TTC549 (cell line): ENCODE data around the gene ODAD3.

Experiments
- FAIRE-seq: peaks from 2 replicates; lab custom pipeline; 2012; peaks lifted over from hg19 to GRCh38; lab: Jason Lieb, UNC

The ODAD3 gene

DNA sequence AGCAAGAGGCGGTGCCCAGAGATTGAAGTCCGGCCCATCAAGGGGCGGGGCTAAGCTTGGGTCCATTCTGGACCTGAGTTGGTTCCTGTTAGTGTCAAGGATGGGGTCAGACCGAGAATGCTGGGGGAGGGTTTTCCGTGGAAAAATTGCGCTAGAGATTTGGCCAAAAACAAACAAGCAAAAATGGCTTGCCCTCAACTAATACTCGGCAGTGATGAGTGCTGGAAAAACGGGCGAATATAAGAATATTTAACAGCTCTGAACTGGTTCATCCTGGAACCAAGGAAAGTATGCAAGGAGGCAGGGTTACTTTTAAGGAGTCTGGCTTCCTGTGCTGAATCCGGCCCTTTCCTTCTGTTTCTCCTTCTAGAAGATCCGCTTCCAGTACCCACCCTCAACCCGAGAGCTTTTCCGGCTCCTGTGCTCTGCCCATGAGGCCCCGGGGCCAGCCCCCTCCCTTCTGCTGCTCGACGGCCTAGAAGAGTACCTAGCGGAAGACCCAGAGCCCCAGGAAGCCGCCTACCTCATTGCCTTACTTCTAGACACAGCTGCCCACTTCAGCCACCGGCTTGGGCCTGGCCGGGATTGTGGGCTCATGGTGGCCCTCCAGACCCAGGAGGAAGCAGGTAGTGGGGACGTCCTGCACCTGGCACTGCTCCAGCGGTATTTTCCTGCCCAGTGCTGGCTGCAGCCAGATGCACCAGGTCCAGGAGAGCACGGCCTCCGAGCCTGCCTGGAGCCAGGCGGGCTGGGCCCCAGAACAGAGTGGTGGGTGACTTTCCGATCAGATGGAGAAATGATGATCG lies 59.6 kb downstream of the ODAD3 start:
- no peak for FAIRE-seq

DNA sequence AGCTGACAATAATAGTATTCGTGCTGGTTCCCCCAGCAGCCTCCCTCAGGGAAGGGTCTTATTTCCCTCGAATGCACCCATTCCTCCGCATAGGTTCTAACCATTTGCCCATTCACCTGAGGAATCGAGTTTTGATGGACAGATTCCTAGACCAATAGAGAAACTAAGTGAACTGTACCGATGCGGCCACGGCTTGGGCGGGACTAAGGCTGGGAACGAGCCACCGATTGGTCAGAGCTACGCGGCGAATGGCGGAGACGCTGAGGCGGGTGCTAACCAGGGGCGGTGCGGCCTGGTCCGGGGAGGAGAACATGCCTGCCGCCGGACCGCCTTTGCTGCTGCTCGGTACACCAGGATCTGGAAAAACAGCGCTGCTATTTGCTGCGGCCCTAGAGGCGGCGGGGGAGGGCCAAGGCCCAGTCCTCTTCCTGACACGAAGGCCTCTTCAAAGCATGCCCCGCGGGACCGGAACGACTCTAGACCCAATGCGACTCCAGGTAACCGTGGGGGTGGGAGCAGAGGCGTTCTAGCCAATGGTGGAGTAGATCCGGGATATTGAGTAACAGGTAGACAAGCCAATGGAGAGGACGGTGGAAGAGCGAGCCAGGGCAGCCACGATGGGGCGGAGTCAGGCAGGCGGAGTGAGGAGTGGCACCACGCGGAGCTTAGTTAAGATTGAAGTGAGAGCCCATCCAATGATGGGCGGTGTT lies 60.3 kb downstream of the ODAD3 start, which contains the start of gene SWSAP1:
Gene SWSAP1, plus strand, starts transcription at position 234 of the 710 bp plus-strand sequence. Its CDS starts 15 bp downstream, at position 249.
- peak; percentile 96 for FAIRE-seq

DNA sequence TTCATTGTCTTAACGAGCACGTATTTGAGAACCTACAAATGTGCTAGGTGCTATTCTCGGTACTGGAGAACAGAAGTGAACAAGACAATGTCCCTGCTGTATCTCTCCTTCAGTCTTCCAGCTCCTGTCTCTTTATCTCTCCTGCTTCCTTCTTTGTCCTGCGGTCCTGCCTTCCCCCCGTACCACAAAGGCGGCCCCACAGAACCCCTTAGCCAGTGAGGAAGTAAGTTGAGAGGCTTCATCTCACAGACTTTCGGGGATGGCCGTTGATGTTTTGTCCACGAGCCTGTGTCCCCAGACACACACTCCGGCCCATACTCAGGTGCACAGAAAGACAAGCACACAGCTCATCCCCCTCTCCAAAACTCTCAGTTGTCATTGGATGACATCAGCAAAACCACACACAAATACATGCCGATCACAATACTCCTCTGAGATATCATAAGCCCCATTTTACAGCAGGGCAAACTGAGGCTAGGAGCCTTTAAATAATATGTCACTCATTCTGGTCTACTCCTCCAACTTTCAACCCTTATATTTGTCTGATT lies 61.0 kb downstream of the ODAD3 start:
- FAIRE-seq = no peak

DNA sequence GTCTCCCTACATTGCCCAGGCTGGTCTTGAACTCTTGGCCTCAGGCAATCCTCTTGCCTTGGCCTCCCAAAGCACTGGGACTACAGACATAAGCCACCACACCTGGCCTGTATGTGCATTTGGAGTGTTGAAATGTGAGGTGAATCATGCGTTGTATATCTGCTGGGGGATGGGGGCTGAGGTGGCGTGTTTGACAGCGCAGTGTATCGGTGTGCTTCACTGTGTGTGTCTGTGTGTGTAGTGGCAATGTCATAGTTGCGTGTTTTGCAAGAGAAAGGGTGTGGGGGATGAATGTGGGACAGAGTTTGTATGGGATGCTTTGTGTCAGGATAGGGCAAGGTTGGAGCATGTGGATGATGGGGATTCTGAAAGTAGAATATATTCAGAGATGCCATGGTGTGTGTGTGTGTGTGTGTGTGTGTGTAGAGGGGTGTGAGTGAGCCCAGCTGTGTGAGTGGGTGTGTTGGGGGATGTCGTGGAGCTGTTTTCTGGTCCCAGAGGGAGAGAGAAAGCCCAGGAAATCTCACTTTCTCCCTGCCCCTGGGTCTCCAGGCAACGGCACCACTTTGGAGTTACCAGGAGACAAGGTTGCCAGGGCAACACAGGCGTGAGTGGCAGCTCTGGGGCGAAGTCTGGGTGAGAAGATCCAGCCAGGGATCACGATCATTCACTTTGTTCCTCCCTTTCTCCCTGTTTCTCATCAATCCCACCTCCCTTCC lies 61.6 kb downstream of the ODAD3 start:
- FAIRE-seq = no peak

DNA sequence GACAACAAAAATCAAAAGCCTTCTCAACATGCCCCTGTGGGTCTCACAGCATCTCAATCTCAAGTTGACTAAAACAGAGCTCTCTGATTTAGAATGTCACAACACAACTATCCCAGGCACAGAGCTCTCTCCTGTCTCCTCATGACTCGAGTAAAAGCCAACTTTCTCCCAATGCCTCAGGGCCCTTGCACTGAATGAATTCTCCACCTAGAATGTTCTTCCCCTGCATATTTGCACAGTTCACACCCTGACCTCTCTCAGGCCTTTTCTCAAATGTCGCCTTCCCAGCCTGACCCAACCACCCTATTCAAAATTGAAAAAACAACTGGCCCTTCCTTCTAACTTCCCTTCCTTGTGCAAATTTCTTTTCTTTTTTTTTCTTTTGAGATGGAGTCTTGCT lies 64.2 kb downstream of the ODAD3 start:
- FAIRE-seq = no peak
